Transverse colon (tissue), 4 donors: ENCODE data around the gene RNF38.

Experiments used
- CTCF ChIP-seq, 5 experiments: fragments of 200-600 bp in 3 of 5; fragments of 450-650 bp in 2 of 5; sonication (generic) in 3 of 5; IDR thresholded peaks; 1 replicate in 2 of 5; 2 replicates in 3 of 5; pipeline ENCODE4 v1.5.1; 2016 to 2017; ENCODE audit warnings: antibody characterized with exemption in 5 of 5, inconsistent platforms in 3 of 5, mild to moderate bottlenecking in 2 of 5, moderate library complexity in 1 of 5
- POLR2A ChIP-seq: fragments of 450-650 bp; IDR thresholded peaks from one replicate; pipeline ENCODE4 v1.6.1; 2016; ENCODE audit warnings: antibody characterized with exemption, mild to moderate bottlenecking, moderate library complexity
- POLR2AphosphoS5 ChIP-seq, 3 donors: sonication (generic); formaldehyde crosslinking; IDR thresholded peaks; one replicate each; pipeline ENCODE4 v1.6.1; 2016; ENCODE audit warnings: antibody characterized with exemption in 3 of 3

DNA sequence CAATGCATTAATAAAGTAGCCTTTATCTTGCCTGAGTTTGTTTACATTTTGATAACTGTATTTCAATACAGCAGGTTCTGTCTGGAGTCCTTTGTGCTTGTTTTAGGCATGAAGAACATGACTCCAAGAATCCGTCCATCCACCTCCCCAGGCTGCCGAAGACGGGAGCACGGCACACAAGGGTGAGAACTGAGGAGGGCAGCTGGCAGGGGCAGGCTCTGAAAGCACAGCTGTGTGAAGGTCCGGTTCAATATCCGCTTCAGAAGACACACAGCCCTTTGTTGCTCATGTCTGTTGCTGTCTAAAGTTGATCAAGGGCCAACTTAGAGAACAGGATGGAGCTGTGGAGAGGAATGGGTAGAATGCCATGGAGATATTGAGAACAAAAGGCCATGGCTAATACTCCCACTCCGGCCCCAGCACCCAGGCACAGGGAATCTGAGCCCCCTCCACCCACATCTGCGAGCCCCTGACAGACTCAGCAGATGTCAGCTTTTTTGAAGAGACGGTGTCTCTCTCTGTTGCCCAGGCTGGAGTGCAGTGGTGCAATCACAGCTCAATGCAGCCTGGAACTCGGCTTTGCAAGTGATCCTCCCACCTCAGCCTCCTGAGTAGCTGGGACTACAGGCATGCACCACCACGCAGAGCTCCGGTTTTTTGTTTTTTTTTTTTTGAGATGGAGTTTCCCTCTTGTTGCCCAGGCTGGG is 83.3 kb downstream of the RNF38 start:
- TF ChIP-seq CTCF (IDR thresholded peaks at IDR 0.05) (no peak), POLR2A (no peak), POLR2AphosphoS5 (IDR thresholded peaks at IDR 0.05) (peak in 2 of 3 donors; percentile 11 to 31)
